HEK293 (cell line): ENCODE data around the gene INF2.

ENCODE experiments used
- CTCF ChIA-PET: fragments of 350-600 bp; formaldehyde crosslinking; extraction: SDS; loops from one replicate; lab custom pipeline; 2021; ENCODE audit warnings: antibody characterized with exemption; lab: Yijun Ruan, JAX
- POLR2A ChIA-PET: fragments of 300-600 bp; formaldehyde crosslinking; extraction: SDS; loops from one replicate; lab custom pipeline; 2020; ENCODE audit warnings: antibody characterized with exemption, inconsistent platforms; lab: Yijun Ruan, JAX
- H3K27ac ChIP-seq: fragments of 200-500 bp; sonication (Bioruptor generic); 2 replicates; pipeline ENCODE4 v1.5.1; 2014; ENCODE audit warnings: low read depth, low read length, control low read depth, inconsistent platforms; ENCODE audit errors: extremely low read depth
- H3K36me3 ChIP-seq, 2 experiments: fragments of 200-500 bp in 1 of 2; sonication (Bioruptor generic) in 1 of 2; 1 replicate in 1 of 2; 2 replicates in 1 of 2; pipeline ENCODE4 v1.5.1; 2014 to 2017; ENCODE audit warnings: inconsistent platforms in 2 of 2, low read length in 2 of 2; ENCODE audit not compliant: control insufficient read depth in 2 of 2, insufficient read depth in 1 of 2
- H3K4me1 ChIP-seq: fragments of 200-500 bp; sonication (Bioruptor generic); 2 replicates; pipeline ENCODE4 v1.5.1; 2014; ENCODE audit warnings: mild to moderate bottlenecking, low read length, inconsistent platforms; ENCODE audit not compliant: control insufficient read depth, insufficient read depth
- H3K4me3 ChIP-seq: 2 replicates; pipeline ENCODE4 v1.5.1; 2011; ENCODE audit warnings: low read depth, mild to moderate bottlenecking, control low read depth, low read length, moderate library complexity
- H3K9me3 ChIP-seq: fragments of 200-500 bp; sonication (Bioruptor generic); 2 replicates; pipeline ENCODE4 v1.5.1; 2014; ENCODE audit warnings: low read depth, low read length, inconsistent platforms; ENCODE audit not compliant: control insufficient read depth, insufficient read depth
- EGR2 ChIP-seq: fragments of 450-650 bp; formaldehyde crosslinking; IDR thresholded peaks from 2 replicates; pipeline ENCODE4 v1.5.1; 2016; ENCODE audit warnings: low read depth, missing biosample characterization, missing genetic modification characterization
- RBAK ChIP-seq: fragments of 450-650 bp; formaldehyde crosslinking; IDR thresholded peaks from 2 replicates; pipeline ENCODE4 v1.5.1; 2016; ENCODE audit warnings: missing biosample characterization, missing genetic modification characterization
- SCRT1 ChIP-seq: fragments of 450-650 bp; formaldehyde crosslinking; IDR thresholded peaks from 2 replicates; pipeline ENCODE4 v1.5.1; 2016; ENCODE audit warnings: missing biosample characterization, missing genetic modification characterization, borderline replicate concordance
- SCRT2 ChIP-seq: fragments of 450-650 bp; formaldehyde crosslinking; IDR thresholded peaks from 2 replicates; pipeline ENCODE4 v1.5.1; 2016; ENCODE audit warnings: missing biosample characterization, missing genetic modification characterization
- TCF7L2 ChIP-seq: IDR thresholded peaks from 2 replicates; pipeline ENCODE4 v1.6.1; 2011; ENCODE audit warnings: low read depth, mild to moderate bottlenecking, inconsistent platforms, low read length, moderate library complexity, borderline replicate concordance
- ZBTB44 ChIP-seq: fragments of 450-650 bp; IDR thresholded peaks from 2 replicates; pipeline ENCODE4 v1.5.1; 2018; ENCODE audit warnings: missing biosample characterization, mild to moderate bottlenecking, missing genetic modification characterization
- ZBTB48 ChIP-seq: fragments of 450-650 bp; formaldehyde crosslinking; IDR thresholded peaks from 2 replicates; pipeline ENCODE4 v1.5.1; 2016; ENCODE audit warnings: missing biosample characterization, missing genetic modification characterization
- ZFHX2 ChIP-seq: fragments of 450-650 bp; formaldehyde crosslinking; conservative IDR thresholded peaks from 2 replicates; pipeline ENCODE4 v1.5.1; 2016; ENCODE audit warnings: missing biosample characterization, missing genetic modification characterization
- ZIC2 ChIP-seq: fragments of 450-650 bp; formaldehyde crosslinking; IDR thresholded peaks from 2 replicates; pipeline ENCODE4 v1.5.1; 2016; ENCODE audit warnings: missing biosample characterization, missing genetic modification characterization
- ZNF223 ChIP-seq: fragments of 450-650 bp; formaldehyde crosslinking; IDR thresholded peaks from 2 replicates; pipeline ENCODE4 v1.5.1; 2016; ENCODE audit warnings: missing biosample characterization, missing genetic modification characterization
- ZNF354C ChIP-seq: fragments of 450-650 bp; formaldehyde crosslinking; IDR thresholded peaks from 2 replicates; pipeline ENCODE4 v1.5.1; 2016; ENCODE audit warnings: missing biosample characterization, missing genetic modification characterization, low read depth, borderline replicate concordance
- ZNF391 ChIP-seq: fragments of 450-650 bp; formaldehyde crosslinking; IDR thresholded peaks from 2 replicates; pipeline ENCODE4 v1.5.1; 2016; ENCODE audit warnings: low read depth, missing biosample characterization, missing genetic modification characterization, borderline replicate concordance
- ZNF514 ChIP-seq: fragments of 450-650 bp; formaldehyde crosslinking; IDR thresholded peaks from 2 replicates; pipeline ENCODE4 v1.5.1; 2016; ENCODE audit warnings: missing biosample characterization, missing genetic modification characterization
- ZNF692 ChIP-seq: fragments of 450-650 bp; formaldehyde crosslinking; IDR thresholded peaks from 2 replicates; pipeline ENCODE4 v1.5.1; 2016; ENCODE audit warnings: missing biosample characterization, missing genetic modification characterization
- ZSCAN30 ChIP-seq: fragments of 450-650 bp; IDR thresholded peaks from 2 replicates; pipeline ENCODE4 v1.5.1; 2018; ENCODE audit warnings: missing biosample characterization, mild to moderate bottlenecking, missing genetic modification characterization, moderate library complexity
- ZSCAN4 ChIP-seq: fragments of 450-650 bp; formaldehyde crosslinking; IDR thresholded peaks from 2 replicates; pipeline ENCODE4 v1.5.1; 2017; ENCODE audit warnings: missing biosample characterization, missing genetic modification characterization
- ZSCAN5A ChIP-seq: fragments of 450-650 bp; formaldehyde crosslinking; IDR thresholded peaks from 2 replicates; pipeline ENCODE4 v1.5.1; 2016; ENCODE audit warnings: missing biosample characterization, missing genetic modification characterization

INF2 gene

GRCh38 chr14:104746071-104746545 is 56.7 kb downstream of the INF2 start:
- Histone ChIP-seq H3K27ac (no peak overlapping the region), H3K36me3 (no peaks in the 10 kb centered on the region), H3K4me3 (no peak overlapping the region), H3K9me3 (no peaks in the 10 kb centered on the region), H3K4me1 (no peaks in the 10 kb centered on the region)
- ChIA-PET CTCF (no interaction called here), POLR2A (no interaction called here)
- peak; percentile 54; the same call in 1 of the 2 replicates for TF ChIP-seq ZNF692 (tag by site-specific recombination)
- TF ChIP-seq ZNF514 (tag by site-specific recombination) = no peak
- TF ChIP-seq EGR2 (tag by site-specific recombination) = peak; percentile 96
- no peak for TF ChIP-seq ZSCAN5A (tag by site-specific recombination)
- TF ChIP-seq ZNF223 (tag by site-specific recombination) = no peak
- TF ChIP-seq ZFHX2 (tag by site-specific recombination) = peak; percentile 97
- no peak for TF ChIP-seq ZIC2 (tag by site-specific recombination)
- no peak for TF ChIP-seq RBAK (tag by site-specific recombination)
- TF ChIP-seq TCF7L2 = no peak
- TF ChIP-seq ZNF354C (tag by site-specific recombination) = no peak
- TF ChIP-seq ZBTB48 (tag by site-specific recombination) = no peak

- H3K4me3 ChIP-seq = no peak overlapping the region
- H3K36me3 ChIP-seq = no peaks in the 10 kb centered on the region
- H3K9me3 ChIP-seq = no peaks in the 10 kb centered on the region
- no peak overlapping the region for H3K27ac ChIP-seq
- no peaks in the 10 kb centered on the region for H3K4me1 ChIP-seq
- no peak for TF ChIP-seq SCRT1 (tag by site-specific recombination)
- no peak for TF ChIP-seq ZSCAN4 (tag by site-specific recombination)
- TF ChIP-seq ZSCAN30 (tag by site-specific recombination) = peak; percentile 82; the same call in 1 of the 2 replicates
- no peak for TF ChIP-seq ZBTB44
- peak; percentile 34; the same call in 1 of the 2 replicates for TF ChIP-seq SCRT2
- CTCF ChIA-PET = interaction anchor here (0.7 kb wide), 1 partner anchor 11 kb away, joined by 3 read pairs; no protein-coding TSS in a partner anchor
- POLR2A ChIA-PET = no interaction called here
Observed at GRCh38 chr14:104746934-104747481, 57.6 kb downstream of the INF2 start.

- TF ChIP-seq ZBTB44 (no peak), RBAK (tag by site-specific recombination) (no peak), ZNF391 (tag by site-specific recombination) (no peak)
- POLR2A ChIA-PET = no interaction called here
- H3K4me3 ChIP-seq = no peak overlapping the region
- no peak overlapping the region for H3K27ac ChIP-seq
- no peaks in the 10 kb centered on the region for H3K9me3 ChIP-seq
- H3K4me1 ChIP-seq = no peaks in the 10 kb centered on the region
- H3K36me3 ChIP-seq = no peaks in the 10 kb centered on the region
- CTCF ChIA-PET = no interaction called here
Observed at GRCh38 chr14:104747876-104748275, 58.5 kb downstream of the INF2 start.
